GM12878 (cell line): ENCODE data around the gene BICRAL. TPM values are rescaled to one million over a fixed set of nuclear protein-coding genes. Genes with fewer than 3 reads are reported as not detected.

Experiments used
- ETV6 ChIP-seq, 2 experiments: fragments of 450-650 bp in 1 of 2; IDR thresholded peaks in 1 of 2; conservative IDR thresholded peaks in 1 of 2; 2 replicates each; pipeline ENCODE4 v1.6.1; 2014; ENCODE audit warnings: antibody characterized with exemption in 1 of 2, borderline replicate concordance in 1 of 2, low read depth in 1 of 2, mild to moderate bottlenecking in 1 of 2, moderate library complexity in 1 of 2
- PAX5 ChIP-seq: IDR thresholded peaks from 2 replicates; pipeline ENCODE4 v1.6.1; 2011; ENCODE audit warnings: low read depth, low read length, borderline replicate concordance
- RBBP5 ChIP-seq: fragments of 200-600 bp; sonication (generic); conservative IDR thresholded peaks from 2 replicates; pipeline ENCODE4 v1.6.1; 2016
- SMARCA5 ChIP-seq: fragments of 450-650 bp; IDR thresholded peaks from 2 replicates; pipeline ENCODE4 v1.6.1; 2017; ENCODE audit warnings: mild to moderate bottlenecking
- polyA plus RNA-seq, 11 experiments: library from polyadenylated mRNA; depleted of rRNA in 4 of 11; unstranded in 6 of 11; stranded (reverse) in 5 of 11; fragments of >200 nt; fragmentation: Nextera tagmentation in 4 of 11; fragmentation: Illumina TruSeq in 1 of 11; extraction: Ambion mirVana in 4 of 11; extraction: Trizol in 1 of 11; gene quantifications; 1 replicate in 1 of 11; 2 replicates in 10 of 11; pipeline versions ENCODE4 v1.2.1 to v1.2.3, GENCODE V29; 2011 to 2016; ENCODE audit warnings: inconsistent platforms in 2 of 11, missing spikeins in 2 of 11, low read depth in 1 of 11
- total RNA-seq, 4 experiments: library from RNA; depleted of rRNA in 3 of 4; stranded (reverse); fragments of >200 nt in 3 of 4; fragmentation: Illumina TruSeq in 1 of 4; extraction: Trizol in 1 of 4; gene quantifications; 2 replicates each; pipeline versions ENCODE4 v1.2.1 to v1.2.3, GENCODE V29; 2013 to 2021
- TF ChIP-seq, protein P1 (sequence below): IDR thresholded peaks from 2 replicates; pipeline ENCODE4 v1.6.1; 2012; ENCODE audit warnings: improper control_type of control experiment, low read depth, low read length; ENCODE audit not compliant: insufficient replicate concordance
- TF ChIP-seq, protein P2 (sequence below): fragments of 450-650 bp; IDR thresholded peaks from 2 replicates; pipeline ENCODE4 v1.6.1; 2017; ENCODE audit warnings: mild to moderate bottlenecking, low read depth, inconsistent platforms; ENCODE audit not compliant: poor library complexity, severe bottlenecking
- TF ChIP-seq, protein P3 (sequence below): IDR thresholded peaks from 2 replicates; pipeline ENCODE4 v1.6.1; 2011; ENCODE audit warnings: borderline replicate concordance, low read depth, mild to moderate bottlenecking, moderate library complexity, low read length; ENCODE audit not compliant: insufficient read depth, poor library complexity, severe bottlenecking
- TF ChIP-seq, protein P4 (sequence below): fragments of 450-650 bp; formaldehyde crosslinking; IDR thresholded peaks from 2 replicates; pipeline ENCODE4 v1.5.0; 2022; ENCODE audit warnings: mild to moderate bottlenecking, missing genetic modification characterization
- TF ChIP-seq, protein P5 (sequence below): fragments of 450-650 bp; IDR thresholded peaks from 2 replicates; pipeline ENCODE4 v1.6.1; 2018; ENCODE audit warnings: borderline replicate concordance, mild to moderate bottlenecking; ENCODE audit not compliant: partially characterized antibody

The BICRAL gene
- total and polyA plus RNA-seq, 10 of the 15 experiments (the other 5 are each of a cell fraction or from before 2014, with no cell fraction given) = 1.9 to 16.6 (median 8.5) TPM

DNA sequence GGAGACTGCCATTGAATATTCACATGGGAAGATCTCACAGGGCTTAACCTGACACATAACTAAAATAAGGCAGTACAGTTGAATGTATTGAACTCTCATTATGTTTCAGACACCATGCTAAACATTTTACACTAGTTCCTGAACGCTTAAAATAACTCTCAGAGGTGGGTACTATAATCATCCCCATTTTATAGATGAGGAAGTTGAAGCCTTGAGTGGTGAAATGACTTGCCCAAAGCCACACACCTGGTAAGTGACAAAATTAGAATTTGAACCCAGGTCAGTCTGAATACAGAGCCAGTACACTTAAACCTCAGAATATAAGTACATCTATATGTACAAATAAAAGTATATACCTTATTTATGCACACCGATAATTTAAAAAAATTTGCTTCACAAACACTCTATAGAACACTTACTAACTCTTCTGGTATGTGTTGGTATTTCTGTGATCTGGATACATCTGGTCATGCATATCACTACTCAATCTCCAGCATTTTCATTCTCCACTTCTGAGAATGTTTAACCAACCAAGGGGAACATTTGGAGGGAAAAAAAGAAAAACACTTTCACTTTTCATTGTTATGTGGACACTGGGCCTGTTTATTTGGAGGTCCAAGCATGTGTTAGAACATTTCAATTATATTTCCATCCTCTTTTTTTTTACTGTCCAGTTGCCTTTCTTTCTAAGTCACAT, 4.6 kb upstream of the BICRAL start (continued):
- TF ChIP-seq, protein P1, sequence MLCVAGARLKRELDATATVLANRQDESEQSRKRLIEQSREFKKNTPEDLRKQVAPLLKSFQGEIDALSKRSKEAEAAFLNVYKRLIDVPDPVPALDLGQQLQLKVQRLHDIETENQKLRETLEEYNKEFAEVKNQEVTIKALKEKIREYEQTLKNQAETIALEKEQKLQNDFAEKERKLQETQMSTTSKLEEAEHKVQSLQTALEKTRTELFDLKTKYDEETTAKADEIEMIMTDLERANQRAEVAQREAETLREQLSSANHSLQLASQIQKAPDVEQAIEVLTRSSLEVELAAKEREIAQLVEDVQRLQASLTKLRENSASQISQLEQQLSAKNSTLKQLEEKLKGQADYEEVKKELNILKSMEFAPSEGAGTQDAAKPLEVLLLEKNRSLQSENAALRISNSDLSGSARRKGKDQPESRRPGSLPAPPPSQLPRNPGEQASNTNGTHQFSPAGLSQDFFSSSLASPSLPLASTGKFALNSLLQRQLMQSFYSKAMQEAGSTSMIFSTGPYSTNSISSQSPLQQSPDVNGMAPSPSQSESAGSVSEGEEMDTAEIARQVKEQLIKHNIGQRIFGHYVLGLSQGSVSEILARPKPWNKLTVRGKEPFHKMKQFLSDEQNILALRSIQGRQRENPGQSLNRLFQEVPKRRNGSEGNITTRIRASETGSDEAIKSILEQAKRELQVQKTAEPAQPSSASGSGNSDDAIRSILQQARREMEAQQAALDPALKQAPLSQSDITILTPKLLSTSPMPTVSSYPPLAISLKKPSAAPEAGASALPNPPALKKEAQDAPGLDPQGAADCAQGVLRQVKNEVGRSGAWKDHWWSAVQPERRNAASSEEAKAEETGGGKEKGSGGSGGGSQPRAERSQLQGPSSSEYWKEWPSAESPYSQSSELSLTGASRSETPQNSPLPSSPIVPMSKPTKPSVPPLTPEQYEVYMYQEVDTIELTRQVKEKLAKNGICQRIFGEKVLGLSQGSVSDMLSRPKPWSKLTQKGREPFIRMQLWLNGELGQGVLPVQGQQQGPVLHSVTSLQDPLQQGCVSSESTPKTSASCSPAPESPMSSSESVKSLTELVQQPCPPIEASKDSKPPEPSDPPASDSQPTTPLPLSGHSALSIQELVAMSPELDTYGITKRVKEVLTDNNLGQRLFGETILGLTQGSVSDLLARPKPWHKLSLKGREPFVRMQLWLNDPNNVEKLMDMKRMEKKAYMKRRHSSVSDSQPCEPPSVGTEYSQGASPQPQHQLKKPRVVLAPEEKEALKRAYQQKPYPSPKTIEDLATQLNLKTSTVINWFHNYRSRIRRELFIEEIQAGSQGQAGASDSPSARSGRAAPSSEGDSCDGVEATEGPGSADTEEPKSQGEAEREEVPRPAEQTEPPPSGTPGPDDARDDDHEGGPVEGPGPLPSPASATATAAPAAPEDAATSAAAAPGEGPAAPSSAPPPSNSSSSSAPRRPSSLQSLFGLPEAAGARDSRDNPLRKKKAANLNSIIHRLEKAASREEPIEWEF = no peak
- TF ChIP-seq, protein P2, sequence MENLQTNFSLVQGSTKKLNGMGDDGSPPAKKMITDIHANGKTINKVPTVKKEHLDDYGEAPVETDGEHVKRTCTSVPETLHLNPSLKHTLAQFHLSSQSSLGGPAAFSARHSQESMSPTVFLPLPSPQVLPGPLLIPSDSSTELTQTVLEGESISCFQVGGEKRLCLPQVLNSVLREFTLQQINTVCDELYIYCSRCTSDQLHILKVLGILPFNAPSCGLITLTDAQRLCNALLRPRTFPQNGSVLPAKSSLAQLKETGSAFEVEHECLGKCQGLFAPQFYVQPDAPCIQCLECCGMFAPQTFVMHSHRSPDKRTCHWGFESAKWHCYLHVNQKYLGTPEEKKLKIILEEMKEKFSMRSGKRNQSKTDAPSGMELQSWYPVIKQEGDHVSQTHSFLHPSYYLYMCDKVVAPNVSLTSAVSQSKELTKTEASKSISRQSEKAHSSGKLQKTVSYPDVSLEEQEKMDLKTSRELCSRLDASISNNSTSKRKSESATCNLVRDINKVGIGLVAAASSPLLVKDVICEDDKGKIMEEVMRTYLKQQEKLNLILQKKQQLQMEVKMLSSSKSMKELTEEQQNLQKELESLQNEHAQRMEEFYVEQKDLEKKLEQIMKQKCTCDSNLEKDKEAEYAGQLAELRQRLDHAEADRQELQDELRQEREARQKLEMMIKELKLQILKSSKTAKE = peak; percentile 49
- TF ChIP-seq PAX5 = no peak
- TF ChIP-seq, protein P3, sequence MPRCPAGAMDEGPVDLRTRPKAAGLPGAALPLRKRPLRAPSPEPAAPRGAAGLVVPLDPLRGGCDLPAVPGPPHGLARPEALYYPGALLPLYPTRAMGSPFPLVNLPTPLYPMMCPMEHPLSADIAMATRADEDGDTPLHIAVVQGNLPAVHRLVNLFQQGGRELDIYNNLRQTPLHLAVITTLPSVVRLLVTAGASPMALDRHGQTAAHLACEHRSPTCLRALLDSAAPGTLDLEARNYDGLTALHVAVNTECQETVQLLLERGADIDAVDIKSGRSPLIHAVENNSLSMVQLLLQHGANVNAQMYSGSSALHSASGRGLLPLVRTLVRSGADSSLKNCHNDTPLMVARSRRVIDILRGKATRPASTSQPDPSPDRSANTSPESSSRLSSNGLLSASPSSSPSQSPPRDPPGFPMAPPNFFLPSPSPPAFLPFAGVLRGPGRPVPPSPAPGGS = no peak
- no peak for TF ChIP-seq SMARCA5
- TF ChIP-seq, protein P4, sequence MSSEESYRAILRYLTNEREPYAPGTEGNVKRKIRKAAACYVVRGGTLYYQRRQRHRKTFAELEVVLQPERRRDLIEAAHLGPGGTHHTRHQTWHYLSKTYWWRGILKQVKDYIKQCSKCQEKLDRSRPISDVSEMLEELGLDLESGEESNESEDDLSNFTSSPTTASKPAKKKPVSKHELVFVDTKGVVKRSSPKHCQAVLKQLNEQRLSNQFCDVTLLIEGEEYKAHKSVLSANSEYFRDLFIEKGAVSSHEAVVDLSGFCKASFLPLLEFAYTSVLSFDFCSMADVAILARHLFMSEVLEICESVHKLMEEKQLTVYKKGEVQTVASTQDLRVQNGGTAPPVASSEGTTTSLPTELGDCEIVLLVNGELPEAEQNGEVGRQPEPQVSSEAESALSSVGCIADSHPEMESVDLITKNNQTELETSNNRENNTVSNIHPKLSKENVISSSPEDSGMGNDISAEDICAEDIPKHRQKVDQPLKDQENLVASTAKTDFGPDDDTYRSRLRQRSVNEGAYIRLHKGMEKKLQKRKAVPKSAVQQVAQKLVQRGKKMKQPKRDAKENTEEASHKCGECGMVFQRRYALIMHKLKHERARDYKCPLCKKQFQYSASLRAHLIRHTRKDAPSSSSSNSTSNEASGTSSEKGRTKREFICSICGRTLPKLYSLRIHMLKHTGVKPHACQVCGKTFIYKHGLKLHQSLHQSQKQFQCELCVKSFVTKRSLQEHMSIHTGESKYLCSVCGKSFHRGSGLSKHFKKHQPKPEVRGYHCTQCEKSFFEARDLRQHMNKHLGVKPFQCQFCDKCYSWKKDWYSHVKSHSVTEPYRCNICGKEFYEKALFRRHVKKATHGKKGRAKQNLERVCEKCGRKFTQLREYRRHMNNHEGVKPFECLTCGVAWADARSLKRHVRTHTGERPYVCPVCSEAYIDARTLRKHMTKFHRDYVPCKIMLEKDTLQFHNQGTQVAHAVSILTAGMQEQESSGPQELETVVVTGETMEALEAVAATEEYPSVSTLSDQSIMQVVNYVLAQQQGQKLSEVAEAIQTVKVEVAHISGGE (CRISPR knock-in tag) = no peak
- no peak for TF ChIP-seq RBBP5
- TF ChIP-seq, protein P5, sequence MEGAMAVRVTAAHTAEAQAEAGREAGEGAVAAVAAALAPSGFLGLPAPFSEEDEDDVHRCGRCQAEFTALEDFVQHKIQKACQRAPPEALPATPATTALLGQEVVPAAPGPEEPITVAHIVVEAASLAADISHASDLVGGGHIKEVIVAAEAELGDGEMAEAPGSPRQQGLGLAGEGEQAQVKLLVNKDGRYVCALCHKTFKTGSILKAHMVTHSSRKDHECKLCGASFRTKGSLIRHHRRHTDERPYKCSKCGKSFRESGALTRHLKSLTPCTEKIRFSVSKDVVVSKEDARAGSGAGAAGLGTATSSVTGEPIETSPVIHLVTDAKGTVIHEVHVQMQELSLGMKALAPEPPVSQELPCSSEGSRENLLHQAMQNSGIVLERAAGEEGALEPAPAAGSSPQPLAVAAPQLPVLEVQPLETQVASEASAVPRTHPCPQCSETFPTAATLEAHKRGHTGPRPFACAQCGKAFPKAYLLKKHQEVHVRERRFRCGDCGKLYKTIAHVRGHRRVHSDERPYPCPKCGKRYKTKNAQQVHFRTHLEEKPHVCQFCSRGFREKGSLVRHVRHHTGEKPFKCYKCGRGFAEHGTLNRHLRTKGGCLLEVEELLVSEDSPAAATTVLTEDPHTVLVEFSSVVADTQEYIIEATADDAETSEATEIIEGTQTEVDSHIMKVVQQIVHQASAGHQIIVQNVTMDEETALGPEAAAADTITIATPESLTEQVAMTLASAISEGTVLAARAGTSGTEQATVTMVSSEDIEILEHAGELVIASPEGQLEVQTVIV = no peak
- TF ChIP-seq ETV6 (conservative IDR thresholded peaks at IDR 0.05 in 1 of 2, IDR thresholded peaks at IDR 0.05 in 1 of 2; ENCODE audit: borderline replicate concordance in 1 of 2, low read depth in 1 of 2) = peak in 1 of 2 experiments; percentile 60; a peak in 1 of 4 replicates
